Activated CD4-positive, alpha-beta T cell treated with anti-CD3 and anti-CD28 coated beads, Interleukin-2, amount 10 ng/mL, durations not matched to agents 24 days and 14 days (primary cell): ENCODE data around the gene PPP1R2. TPM values are rescaled to one million over a fixed set of nuclear protein-coding genes. Genes with fewer than 3 reads are reported as not detected.

Experiments used
- DNase-seq: peaks from one replicate; pipeline ENCODE4 v3.0.0; 2022
- H3K27ac Mint-ChIP-seq: one replicate; pipeline ENCODE4 v1.8.0; 2022; ENCODE audit warnings: mild to moderate bottlenecking, mixed read lengths
- H3K27me3 Mint-ChIP-seq: one replicate; pipeline ENCODE4 v1.8.0; 2022; ENCODE audit warnings: mixed read lengths
- H3K36me3 Mint-ChIP-seq: one replicate; pipeline ENCODE4 v1.8.0; 2022; ENCODE audit warnings: low read depth, mild to moderate bottlenecking, mixed read lengths
- H3K4me1 Mint-ChIP-seq: one replicate; pipeline ENCODE4 v1.8.0; 2021; ENCODE audit warnings: mixed read lengths
- H3K4me3 Mint-ChIP-seq: one replicate; pipeline ENCODE4 v1.8.0; 2022; ENCODE audit warnings: mild to moderate bottlenecking, moderate library complexity, mixed read lengths
- H3K9me3 Mint-ChIP-seq: one replicate; pipeline ENCODE4 v1.8.0; 2021; ENCODE audit warnings: mixed read lengths
- intact Hi-C: fragments of 100-400 bp; cut with micrococcal nuclease; formaldehyde crosslinking; loops from one replicate; pipeline ENCODE4 v1.15.1; 2023
- total RNA-seq: library from RNA; stranded (reverse); gene quantifications from 2 replicates; pipeline ENCODE4 v1.2.3, GENCODE V29; 2022

Gene PPP1R2
- total RNA-seq, 1 donor from 2014 or later = 78.2 TPM

GRCh38 chr3:195556390-195556789 is 13.3 kb upstream of the PPP1R2 start:
- intact Hi-C loops = no loop called here
- H3K27ac Mint-ChIP-seq = no peak overlapping the region
- peaks cover 42% of the 10 kb centered on the region for H3K4me1 Mint-ChIP-seq
- peak; percentile 69 for DNase-seq
- H3K36me3 Mint-ChIP-seq = no peaks in the 10 kb centered on the region
- H3K4me3 Mint-ChIP-seq = no peak overlapping the region
- H3K27me3 Mint-ChIP-seq = no peaks in the 10 kb centered on the region
- no peaks in the 10 kb centered on the region for H3K9me3 Mint-ChIP-seq

GRCh38 chr3:195555110-195555509 is 12.0 kb upstream of the PPP1R2 start:
- intact Hi-C loops = no loop called here
- Mint-ChIP-seq H3K27me3 (no peaks in the 10 kb centered on the region), H3K9me3 (no peaks in the 10 kb centered on the region), H3K4me3 (peak overlapping the region; percentile 71), H3K36me3 (no peaks in the 10 kb centered on the region), H3K4me1 (peaks cover 52% of the 10 kb centered on the region), H3K27ac (peak overlapping the region; percentile 55)
- DNase-seq = peak; percentile 73

GRCh38 chr3:195554458-195554857 is 11.3 kb upstream of the PPP1R2 start:
- no peaks in the 10 kb centered on the region for H3K9me3 Mint-ChIP-seq
- H3K27ac Mint-ChIP-seq = peak overlapping the region; percentile 28
- H3K36me3 Mint-ChIP-seq = no peaks in the 10 kb centered on the region
- DNase-seq = no peak
- no peaks in the 10 kb centered on the region for H3K27me3 Mint-ChIP-seq
- no peak overlapping the region for H3K4me3 Mint-ChIP-seq
- intact Hi-C loops = no loop called here
- H3K4me1 Mint-ChIP-seq = peaks cover 55% of the 10 kb centered on the region

- H3K36me3 Mint-ChIP-seq = no peaks in the 10 kb centered on the region
- H3K27ac Mint-ChIP-seq = peak overlapping the region; percentile 6
- intact Hi-C loops = no loop called here
- no peak overlapping the region for H3K4me3 Mint-ChIP-seq
- DNase-seq = no peak
- no peaks in the 10 kb centered on the region for H3K9me3 Mint-ChIP-seq
- peaks cover 57% of the 10 kb centered on the region for H3K4me1 Mint-ChIP-seq
- H3K27me3 Mint-ChIP-seq = no peaks in the 10 kb centered on the region
Observed at GRCh38 chr3:195553268-195553667, 10.1 kb upstream of the PPP1R2 start.

DNA sequence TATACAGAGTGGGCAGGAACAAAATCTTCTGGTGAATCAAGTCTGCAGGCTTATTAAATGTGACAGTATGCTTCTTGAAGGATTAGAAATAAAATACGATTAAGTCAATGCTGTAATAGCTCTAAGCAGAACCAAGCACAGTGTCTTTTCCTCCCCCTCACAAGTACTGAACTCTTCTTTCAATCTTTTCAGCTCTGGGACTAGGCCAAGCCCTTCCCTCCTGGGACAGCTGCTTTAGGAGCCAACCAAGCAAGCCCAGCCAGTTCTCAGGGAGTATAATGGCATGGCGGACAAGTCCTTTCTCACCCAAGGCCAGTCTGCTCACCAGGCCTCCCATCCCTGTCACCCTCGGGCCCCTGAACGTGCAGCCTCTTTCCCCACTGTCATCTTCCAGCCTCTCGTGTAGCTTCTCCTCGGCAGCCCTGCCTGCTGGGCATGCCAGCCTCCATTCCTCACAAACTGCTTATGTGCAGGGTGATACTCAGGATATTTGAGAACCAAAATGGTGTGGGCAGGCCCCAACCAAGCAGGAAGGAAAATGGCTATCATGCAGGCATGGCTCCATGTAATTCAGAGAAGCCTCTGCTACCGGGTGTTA is 8.4 kb upstream of the PPP1R2 start:
- Mint-ChIP-seq H3K4me1 (peaks cover 70% of the 10 kb centered on the region), H3K9me3 (no peaks in the 10 kb centered on the region), H3K4me3 (peak overlapping the region; percentile 50), H3K36me3 (no peaks in the 10 kb centered on the region), H3K27ac (peak overlapping the region; percentile 81), H3K27me3 (no peaks in the 10 kb centered on the region)
- intact Hi-C loops = no loop called here
- DNase-seq = no peak

DNA sequence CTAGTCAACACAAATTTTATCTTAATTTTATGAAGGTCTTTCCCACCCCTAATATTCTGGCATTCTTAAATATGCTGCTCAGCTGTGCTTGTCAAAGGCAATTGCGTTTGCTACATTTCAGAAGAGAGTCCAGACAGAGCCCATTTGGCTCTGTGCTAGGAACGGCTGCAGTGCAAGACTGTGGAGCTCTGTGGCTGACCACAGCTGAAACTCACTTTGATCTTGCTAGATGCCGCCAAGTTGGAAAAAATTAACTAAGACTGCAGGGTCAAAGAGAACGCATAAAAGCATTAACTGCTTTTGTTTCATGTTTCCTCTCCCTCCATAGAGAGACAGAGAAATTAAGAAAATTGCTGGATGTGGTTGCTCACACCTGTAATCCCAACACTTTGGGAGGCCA is 7.6 kb upstream of the PPP1R2 start:
- peaks cover 72% of the 10 kb centered on the region for H3K4me1 Mint-ChIP-seq
- H3K36me3 Mint-ChIP-seq = no peaks in the 10 kb centered on the region
- no peaks in the 10 kb centered on the region for H3K27me3 Mint-ChIP-seq
- intact Hi-C loops = loop anchor here (1.0 kb wide), 1 partner anchor 8 kb away; no protein-coding TSS in a partner anchor
- H3K9me3 Mint-ChIP-seq = no peaks in the 10 kb centered on the region
- H3K4me3 Mint-ChIP-seq = peak overlapping the region; percentile 76
- peak overlapping the region; percentile 93 for H3K27ac Mint-ChIP-seq
- DNase-seq = peak; percentile 80

DNA sequence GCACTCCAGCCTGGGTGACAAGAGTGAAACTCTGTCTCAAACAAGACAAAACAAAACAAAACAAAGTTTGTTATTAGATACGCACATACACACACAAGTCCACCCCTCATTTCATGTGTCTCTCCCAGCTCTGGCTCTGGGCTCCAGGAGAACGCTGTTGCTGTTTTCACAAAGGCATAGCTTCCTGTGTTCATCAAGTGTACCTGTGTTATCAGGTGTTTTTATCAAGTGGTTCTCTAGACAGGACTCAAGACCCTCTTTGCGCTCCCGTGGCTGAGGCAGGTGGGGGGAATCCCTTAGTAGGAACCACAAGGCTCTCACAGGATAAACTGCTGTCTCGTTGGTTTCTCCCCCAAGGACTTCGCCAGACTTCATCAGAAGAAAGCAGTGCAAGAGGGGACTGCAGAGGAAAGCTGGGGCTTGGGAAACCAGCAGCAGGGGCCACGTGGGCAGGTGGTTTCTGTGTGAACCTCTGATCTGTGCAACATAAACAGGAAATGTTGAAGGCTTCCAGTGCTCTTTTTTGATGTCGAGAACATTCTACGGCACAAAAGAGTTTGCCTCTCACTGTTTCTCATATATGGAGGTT is 6.9 kb upstream of the PPP1R2 start:
- Mint-ChIP-seq H3K27ac (peak overlapping the region; percentile 93), H3K4me3 (peak overlapping the region; percentile 76), H3K27me3 (no peaks in the 10 kb centered on the region), H3K9me3 (no peaks in the 10 kb centered on the region), H3K4me1 (peaks cover 71% of the 10 kb centered on the region), H3K36me3 (no peaks in the 10 kb centered on the region)
- intact Hi-C loops = loop anchor here (1.0 to 10.0 kb wide), 3 partner anchors 8 to 1065 kb away; partner anchors contain the start of gene ATP13A3
- peak; percentile 94 for DNase-seq

DNA sequence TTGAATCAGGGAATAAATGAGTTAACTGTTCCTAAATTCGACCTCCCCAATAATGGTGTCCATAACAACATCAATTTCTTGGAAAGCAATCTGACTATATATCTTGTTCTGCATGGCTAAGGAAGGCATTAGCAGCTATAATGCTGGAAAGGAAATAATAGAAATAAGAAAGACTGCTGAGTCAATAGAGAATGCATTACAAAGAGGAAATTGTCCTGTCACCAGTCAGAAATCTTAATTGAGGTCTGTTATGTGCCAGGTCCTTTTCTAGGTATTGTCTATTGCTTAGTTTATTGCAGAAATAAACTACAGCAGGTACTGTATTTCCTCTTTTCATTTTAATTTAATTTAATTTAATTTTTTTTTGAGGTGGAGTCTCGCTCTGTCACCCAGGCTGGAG is 5.9 kb upstream of the PPP1R2 start:
- intact Hi-C loops = loop anchor here (1.0 to 10.0 kb wide), 2 partner anchors 37 to 1064 kb away; partner anchors contain the start of gene ATP13A3
- Mint-ChIP-seq H3K36me3 (no peaks in the 10 kb centered on the region), H3K27me3 (no peaks in the 10 kb centered on the region), H3K9me3 (no peaks in the 10 kb centered on the region), H3K4me1 (peaks cover 74% of the 10 kb centered on the region), H3K4me3 (peak overlapping the region; percentile 52), H3K27ac (no peak overlapping the region)
- no peak for DNase-seq

- intact Hi-C loops = loop anchor here (10.0 kb wide), 1 partner anchor 1064 kb away; the partner anchor contains the start of gene ATP13A3
- no peaks in the 10 kb centered on the region for H3K27me3 Mint-ChIP-seq
Observed at GRCh38 chr3:195548501-195548900, 5.4 kb upstream of the PPP1R2 start.

DNA sequence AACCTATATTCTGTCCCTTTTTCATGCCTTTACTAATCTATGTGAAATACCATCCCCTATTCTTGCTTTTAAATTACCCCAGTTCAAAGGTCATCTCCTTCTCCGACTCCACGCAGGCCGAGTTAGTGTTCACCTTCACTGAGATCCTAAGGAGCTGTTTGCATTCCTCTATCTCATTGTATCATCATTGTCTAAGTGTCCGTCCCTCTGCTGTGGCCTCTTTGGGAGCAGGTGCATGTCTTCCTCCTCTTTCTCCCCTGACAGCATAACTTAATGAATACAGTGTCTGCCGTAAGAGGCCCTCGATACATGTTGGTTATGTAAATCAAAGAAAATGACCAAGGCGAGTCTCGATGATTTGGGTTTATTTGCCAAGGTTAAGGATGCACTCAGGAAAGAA is 4.9 kb upstream of the PPP1R2 start:
- peak overlapping the region; percentile 52 for H3K4me3 Mint-ChIP-seq
- H3K27me3 Mint-ChIP-seq = no peaks in the 10 kb centered on the region
- H3K27ac Mint-ChIP-seq = peak overlapping the region; percentile 56
- intact Hi-C loops = loop anchor here (10.0 kb wide), 1 partner anchor 1063 kb away; the partner anchor contains the start of gene ATP13A3
- no peak for DNase-seq
- H3K4me1 Mint-ChIP-seq = peaks cover 73% of the 10 kb centered on the region
- no peaks in the 10 kb centered on the region for H3K9me3 Mint-ChIP-seq
- no peaks in the 10 kb centered on the region for H3K36me3 Mint-ChIP-seq

More at GRCh38 chr3:195548501-195548900, 5.4 kb upstream of the PPP1R2 start:
- H3K27ac Mint-ChIP-seq = peak overlapping the region; percentile 56
- no peaks in the 10 kb centered on the region for H3K9me3 Mint-ChIP-seq
- no peak for DNase-seq
- peak overlapping the region; percentile 52 for H3K4me3 Mint-ChIP-seq
- H3K36me3 Mint-ChIP-seq = no peaks in the 10 kb centered on the region
- peaks cover 77% of the 10 kb centered on the region for H3K4me1 Mint-ChIP-seq

DNA sequence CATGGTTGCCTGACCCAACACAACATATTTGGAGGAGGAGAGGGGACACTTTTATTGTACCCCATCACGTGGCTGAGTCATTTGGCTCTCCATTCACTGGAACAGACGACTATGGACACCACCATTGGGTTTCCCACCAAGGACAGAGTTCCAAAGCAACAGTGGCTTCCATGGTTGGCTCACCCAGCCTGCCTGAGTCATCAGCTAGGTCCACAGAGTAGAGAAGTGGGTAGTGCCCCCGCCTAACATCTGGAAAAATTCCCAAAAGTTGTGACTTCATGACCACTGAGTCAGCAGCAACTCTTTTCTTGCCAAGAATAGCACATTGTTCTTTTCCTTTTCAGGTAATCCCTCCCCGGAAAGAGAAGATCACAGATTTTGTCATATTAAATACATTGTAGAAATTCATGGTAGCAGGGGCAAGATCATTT is 3.0 kb upstream of the PPP1R2 start:
- peak; percentile 74 for DNase-seq
- intact Hi-C loops = loop anchor here (10.0 kb wide), 1 partner anchor 1061 kb away; the partner anchor contains the start of gene ATP13A3

DNA sequence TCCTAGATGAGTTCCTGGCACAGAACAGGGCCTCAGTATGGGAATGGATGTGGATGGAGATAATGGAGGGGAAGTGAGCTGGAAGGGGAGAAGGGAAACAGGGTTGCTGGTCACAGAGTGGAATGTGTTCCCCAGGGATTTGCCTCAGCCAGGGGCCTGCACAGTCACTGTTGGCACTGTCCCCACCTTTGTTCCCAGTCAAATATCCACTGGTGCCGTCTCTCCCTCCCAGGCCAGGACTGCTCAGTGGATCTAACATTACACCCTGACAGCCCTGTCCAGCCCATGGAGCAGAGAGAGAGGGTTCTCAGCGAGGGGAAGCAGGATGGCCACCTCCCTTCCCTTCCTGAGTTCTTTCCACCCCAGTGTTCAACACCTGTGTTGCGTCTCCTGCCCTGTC is 1.5 kb upstream of the PPP1R2 start:
- intact Hi-C loops = loop anchor here (5.0 to 10.0 kb wide), 4 partner anchors 272 to 1060 kb away; partner anchors contain the start of genes ATP13A3, LSG1, TNK2 and XXYLT1
- Mint-ChIP-seq H3K27me3 (no peaks in the 10 kb centered on the region), H3K9me3 (no peaks in the 10 kb centered on the region), H3K4me3 (peak overlapping the region; percentile 89), H3K4me1 (peaks cover 68% of the 10 kb centered on the region), H3K27ac (peak overlapping the region; percentile 87), H3K36me3 (peaks cover 13% of the 10 kb centered on the region)
- no peak for DNase-seq

More for the DNA sequence above, 3.0 kb upstream of the PPP1R2 start:
- H3K4me3 Mint-ChIP-seq = peak overlapping the region; percentile 55
- peak overlapping the region; percentile 87 for H3K27ac Mint-ChIP-seq
- H3K36me3 Mint-ChIP-seq = peaks cover 3% of the 10 kb centered on the region
- H3K9me3 Mint-ChIP-seq = no peaks in the 10 kb centered on the region
- peaks cover 65% of the 10 kb centered on the region for H3K4me1 Mint-ChIP-seq
- no peaks in the 10 kb centered on the region for H3K27me3 Mint-ChIP-seq

DNA sequence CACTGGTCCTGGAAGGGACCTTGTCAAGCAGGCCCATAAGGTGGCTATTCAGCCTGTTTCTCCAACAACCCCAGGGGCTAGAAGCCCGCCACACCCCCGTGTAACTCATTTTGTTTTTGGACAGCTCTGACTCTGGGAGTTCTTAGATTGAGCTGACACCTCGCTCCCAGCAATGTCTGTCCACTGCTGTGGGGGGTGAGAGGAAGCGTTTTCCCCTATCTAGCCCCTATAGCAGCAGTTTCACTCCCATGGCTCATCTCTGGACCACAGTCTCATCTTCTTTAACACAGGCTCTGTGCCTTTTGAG is 1.1 kb upstream of the PPP1R2 start:
- Mint-ChIP-seq H3K27me3 (no peaks in the 10 kb centered on the region), H3K9me3 (no peaks in the 10 kb centered on the region), H3K4me1 (peaks cover 72% of the 10 kb centered on the region), H3K36me3 (peaks cover 17% of the 10 kb centered on the region), H3K4me3 (peak overlapping the region; percentile 89), H3K27ac (peak overlapping the region; percentile 87)
- peak; percentile 66 for DNase-seq
- intact Hi-C loops = loop anchor here (5.0 to 10.0 kb wide), 4 partner anchors 272 to 1059 kb away; partner anchors contain the start of genes ATP13A3, LSG1, TNK2 and XXYLT1
